ENCODE data around the gene KIF12.

KIF12 gene

GRCh38 chr9:114088571-114089170, 10.4 kb downstream of the KIF12 start:
- H3K27me3 ChIP-seq = no peaks in the 10 kb centered on the region
- H3K36me3 ChIP-seq = no peaks in the 10 kb centered on the region
- no peak for TF ChIP-seq CTCF (IDR thresholded peaks at IDR 0.05)
- H3K4me1 ChIP-seq (ENCODE audit: control insufficient read depth in 1 of 2, insufficient read depth in 1 of 2, low read depth in 1 of 2, low read length in 1 of 2) = no peaks in the 10 kb centered on the region
- H3K9me3 ChIP-seq = no peaks in the 10 kb centered on the region
- no peak overlapping the region for H3K4me3 ChIP-seq (ENCODE audit: low read depth in 1 of 2, low read length in 1 of 2)
- no peak overlapping the region for H3K27ac ChIP-seq

- H3K36me3 ChIP-seq = no peaks in the 10 kb centered on the region
- H3K4me1 ChIP-seq (ENCODE audit: control insufficient read depth in 1 of 2, insufficient read depth in 1 of 2, low read depth in 1 of 2, low read length in 1 of 2) = no peaks in the 10 kb centered on the region
- no peaks in the 10 kb centered on the region for H3K9me3 ChIP-seq
- no peaks in the 10 kb centered on the region for H3K27me3 ChIP-seq
- no peak for TF ChIP-seq CTCF (IDR thresholded peaks at IDR 0.05)
- H3K4me3 ChIP-seq (ENCODE audit: low read depth in 1 of 2, low read length in 1 of 2) = no peak overlapping the region
- no peak overlapping the region for H3K27ac ChIP-seq
Measured at GRCh38 chr9:114087721-114088120, 11.4 kb downstream of the KIF12 start.

- Histone ChIP-seq H3K9me3 (no peaks in the 10 kb centered on the region), H3K36me3 (no peaks in the 10 kb centered on the region), H3K27me3 (no peaks in the 10 kb centered on the region), H3K4me3 (ENCODE audit: low read depth in 1 of 2, low read length in 1 of 2) (no peak overlapping the region), H3K4me1 (ENCODE audit: control insufficient read depth in 1 of 2, insufficient read depth in 1 of 2, low read depth in 1 of 2, low read length in 1 of 2) (no peaks in the 10 kb centered on the region), H3K27ac (no peak overlapping the region)
- no peak for TF ChIP-seq CTCF (IDR thresholded peaks at IDR 0.05)
Measured at GRCh38 chr9:114086607-114087006, 12.5 kb downstream of the KIF12 start.

- Histone ChIP-seq H3K27me3 (no peaks in the 10 kb centered on the region), H3K4me1 (ENCODE audit: control insufficient read depth in 1 of 2, insufficient read depth in 1 of 2, low read depth in 1 of 2, low read length in 1 of 2) (no peaks in the 10 kb centered on the region), H3K4me3 (ENCODE audit: low read depth in 1 of 2, low read length in 1 of 2) (no peak overlapping the region), H3K36me3 (no peaks in the 10 kb centered on the region), H3K27ac (no peak overlapping the region), H3K9me3 (no peaks in the 10 kb centered on the region)
- no peak for TF ChIP-seq CTCF (IDR thresholded peaks at IDR 0.05)
Measured at GRCh38 chr9:114086009-114086408, 13.1 kb downstream of the KIF12 start.

GRCh38 chr9:114085387-114085789, 13.7 kb downstream of the KIF12 start:
- Histone ChIP-seq H3K9me3 (no peaks in the 10 kb centered on the region), H3K27ac (no peak overlapping the region), H3K4me1 (ENCODE audit: control insufficient read depth in 1 of 2, insufficient read depth in 1 of 2, low read depth in 1 of 2, low read length in 1 of 2) (no peaks in the 10 kb centered on the region), H3K36me3 (no peaks in the 10 kb centered on the region), H3K27me3 (no peaks in the 10 kb centered on the region), H3K4me3 (ENCODE audit: low read depth in 1 of 2, low read length in 1 of 2) (no peak overlapping the region)
- no peak for TF ChIP-seq CTCF (IDR thresholded peaks at IDR 0.05)
